T-cell (primary cell): ENCODE data around the gene MAGEA9. TPM values are rescaled to one million over a fixed set of nuclear protein-coding genes. Genes with fewer than 3 reads are reported as not detected.
A peak's percentile ranks its signal among the peaks of the same experiment; 100 is the strongest.

ENCODE experiments used
- ATAC-seq, 4 experiments: fragments of 200-7000 bp in 3 of 4; fragments of 150-1000 bp in 1 of 4; cut with Tn5 transposase; replicated peaks in 1 of 4; 1 replicate in 3 of 4; 2 replicates in 1 of 4; pipeline ENCODE4 v1.10.0; 2021; ENCODE audit warnings: moderate library complexity in 3 of 4, mild to moderate bottlenecking in 2 of 4, moderate number of reproducible peaks in 1 of 4
- CTCF ChIA-PET, 2 donors: fragments of 300-600 bp; sonication (Branson Sonifier 250); formaldehyde crosslinking; loops; one replicate each; lab custom pipeline; 2022; ENCODE audit warnings: antibody characterized with exemption in 2 of 2; lab: Charles Lee
- POLR2A ChIA-PET, 2 donors: fragments of 300-600 bp; sonication (Branson Sonifier 250); formaldehyde crosslinking; loops; one replicate each; lab custom pipeline; 2022; ENCODE audit warnings: antibody characterized with exemption in 2 of 2; lab: Charles Lee
- DNase-seq, 35 experiments: peaks; one replicate each; pipeline versions ENCODE4 v3.0.0 to v3.0.0-alpha.2; 2013 to 2023
- H3K27ac ChIP-seq: one replicate; pipeline ENCODE4 v1.5.1; 2013; ENCODE audit warnings: low read length
- H3K27me3 ChIP-seq, 2 experiments: replicated peaks in 1 of 2; 1 replicate in 1 of 2; 2 replicates in 1 of 2; pipeline versions ENCODE4 v1.6.1 to v1.7.0; 2013; ENCODE audit warnings: low read length in 1 of 2, mixed read lengths in 1 of 2; ENCODE audit not compliant: control insufficient read depth in 2 of 2, insufficient read depth in 2 of 2; ENCODE audit errors: extremely low read depth in 1 of 2
- H3K36me3 ChIP-seq, 2 donors: 1 replicate in 1 of 2; 2 replicates in 1 of 2; pipeline versions ENCODE4 v1.6.1 to v1.7.0; 2013; ENCODE audit warnings: low read length in 1 of 2; ENCODE audit not compliant: control insufficient read depth in 2 of 2, insufficient read depth in 1 of 2; ENCODE audit errors: extremely low read depth in 1 of 2
- H3K4me1 ChIP-seq, 2 experiments: 1 replicate in 1 of 2; 2 replicates in 1 of 2; pipeline versions ENCODE4 v1.6.1 to v1.7.0; 2013; ENCODE audit warnings: low read length in 2 of 2, mixed read lengths in 1 of 2; ENCODE audit not compliant: insufficient read depth in 2 of 2, control insufficient read depth in 1 of 2; ENCODE audit errors: extremely low read depth in 1 of 2
- H3K4me3 ChIP-seq, 2 donors: 1 replicate in 1 of 2; 2 replicates in 1 of 2; pipeline versions ENCODE4 v1.5.1 to v1.7.0; 2013; ENCODE audit warnings: mild to moderate bottlenecking in 2 of 2, low read length in 1 of 2, moderate library complexity in 1 of 2; ENCODE audit not compliant: control insufficient read depth in 1 of 2; ENCODE audit errors: extremely low read depth in 1 of 2
- H3K9me3 ChIP-seq: 2 replicates; pipeline ENCODE4 v1.7.0; 2013
- H3K27ac Mint-ChIP-seq, 2 donors: one replicate each; pipeline ENCODE4 v1.8.0; 2020 to 2021; ENCODE audit warnings: mild to moderate bottlenecking in 2 of 2, mixed read lengths in 2 of 2
- H3K27me3 Mint-ChIP-seq, 2 donors: one replicate each; pipeline ENCODE4 v1.8.0; 2021 to 2022; ENCODE audit warnings: mixed read lengths in 2 of 2
- H3K36me3 Mint-ChIP-seq: one replicate; pipeline ENCODE4 v1.8.0; 2021; ENCODE audit warnings: mixed read lengths
- H3K4me1 Mint-ChIP-seq, 3 donors: one replicate each; pipeline ENCODE4 v1.8.0; 2020 to 2022; ENCODE audit warnings: mixed read lengths in 3 of 3, mild to moderate bottlenecking in 1 of 3
- H3K4me3 Mint-ChIP-seq, 3 donors: one replicate each; pipeline ENCODE4 v1.8.0; 2020 to 2022; ENCODE audit warnings: mild to moderate bottlenecking in 3 of 3, mixed read lengths in 3 of 3, moderate library complexity in 3 of 3
- H3K9me3 Mint-ChIP-seq, 3 donors: one replicate each; pipeline ENCODE4 v1.8.0; 2020 to 2022; ENCODE audit warnings: mixed read lengths in 3 of 3
- WGBS: methylation state at CpG from one replicate; pipeline ENCODE4 v1.1.5; 2013; ENCODE audit warnings: missing lambda C conversion rate; ENCODE audit not compliant: insufficient coverage; 5-methylcytosine and 5-hydroxymethylcytosine counted together
- total RNA-seq, 35 experiments: library from RNA in 6 of 35; stranded (reverse) in 6 of 35; fragments of 120-200 nt in 1 of 35; gene quantifications; one replicate each; pipeline versions ENCODE4 v1.2.1 to v1.2.4 and lab custom pipeline; 2013 to 2026

Gene MAGEA9
- total RNA-seq, 5 donors from 2014 or later (not counting 1 experiment from before 2014, with no cell fraction given): not detected

- Mint-ChIP-seq H3K27me3 (peaks cover 0 to 12% of the 10 kb centered on the region in 2 donors), H3K9me3 (no peaks in the 10 kb centered on the region), H3K4me3 (no peak overlapping the region), H3K27ac (no peak overlapping the region), H3K36me3 (no peaks in the 10 kb centered on the region), H3K4me1 (peaks cover 11 to 21% (median 11%) of the 10 kb centered on the region in 3 donors)
- POLR2A ChIA-PET: no interaction called here
- ATAC-seq (no peak), DNase-seq (no peak)
- Histone ChIP-seq H3K27me3 (no peaks in the 10 kb centered on the region), H3K27ac (no peak overlapping the region), H3K4me1 (peaks cover 0 to under 1% of the 10 kb centered on the region in 2 experiments), H3K9me3 (no peaks in the 10 kb centered on the region), H3K36me3 (no peaks in the 10 kb centered on the region), H3K4me3 (no peak overlapping the region)
- WGBS: 94% methylated on average over 5 of the region's 6 CpGs
- CTCF ChIA-PET: no interaction called here
Observed at GRCh38 chrX:149804102-149804501, 22.4 kb downstream of the MAGEA9 start.

GRCh38 chrX:149807747-149808458 lies 26.2 kb downstream of the MAGEA9 start:
- no CpG with 5 or more reads among the region's 12 CpGs for WGBS
- Mint-ChIP-seq H3K27me3 (peaks cover 0 to 9% of the 10 kb centered on the region in 2 donors), H3K36me3 (no peaks in the 10 kb centered on the region), H3K27ac (no peak overlapping the region), H3K9me3 (no peaks in the 10 kb centered on the region), H3K4me3 (no peak overlapping the region), H3K4me1 (no peaks in the 10 kb centered on the region)
- Histone ChIP-seq H3K36me3 (no peaks in the 10 kb centered on the region), H3K9me3 (no peaks in the 10 kb centered on the region), H3K27ac (no peak overlapping the region), H3K4me3 (no peak overlapping the region), H3K27me3 (no peaks in the 10 kb centered on the region), H3K4me1 (no peaks in the 10 kb centered on the region)
- ATAC-seq: no peak
- POLR2A ChIA-PET: no interaction called here
- no peak for DNase-seq
- CTCF ChIA-PET: no interaction called here

GRCh38 chrX:149818652-149819051 lies 36.9 kb downstream of the MAGEA9 start:
- POLR2A ChIA-PET: no interaction called here
- H3K4me3 Mint-ChIP-seq: no peak overlapping the region
- H3K36me3 Mint-ChIP-seq: no peaks in the 10 kb centered on the region
- ATAC-seq: no peak
- H3K9me3 Mint-ChIP-seq: no peaks in the 10 kb centered on the region
- H3K27ac Mint-ChIP-seq: no peak overlapping the region
- no peak for DNase-seq
- H3K36me3 ChIP-seq: no peaks in the 10 kb centered on the region
- no peaks in the 10 kb centered on the region for H3K27me3 ChIP-seq
- H3K27me3 Mint-ChIP-seq: peaks cover 3 to 25% of the 10 kb centered on the region in 2 donors
- no peak overlapping the region for H3K4me3 ChIP-seq
- H3K27ac ChIP-seq: no peak overlapping the region
- WGBS: no CpG with 5 or more reads among the region's 1 CpG
- no peaks in the 10 kb centered on the region for H3K4me1 Mint-ChIP-seq
- CTCF ChIA-PET: no interaction called here
- no peaks in the 10 kb centered on the region for H3K9me3 ChIP-seq
- H3K4me1 ChIP-seq: no peaks in the 10 kb centered on the region

- Histone ChIP-seq H3K36me3 (no peaks in the 10 kb centered on the region), H3K27me3 (no peaks in the 10 kb centered on the region), H3K27ac (no peak overlapping the region), H3K4me1 (no peaks in the 10 kb centered on the region), H3K4me3 (no peak overlapping the region), H3K9me3 (no peaks in the 10 kb centered on the region)
- ATAC-seq (no peak), DNase-seq (no peak)
- H3K4me1 Mint-ChIP-seq: no peaks in the 10 kb centered on the region
- no peaks in the 10 kb centered on the region for H3K36me3 Mint-ChIP-seq
- H3K27me3 Mint-ChIP-seq: peaks cover 4 to 23% of the 10 kb centered on the region in 2 donors
- no peak overlapping the region for H3K4me3 Mint-ChIP-seq
- H3K9me3 Mint-ChIP-seq: no peaks in the 10 kb centered on the region
- POLR2A ChIA-PET: interaction anchor here in 1 of 2 donors (0.7 kb wide), 1 partner anchor 1220 kb away, joined by 3 read pairs; no protein-coding TSS in a partner anchor
- CTCF ChIA-PET: no interaction called here
- no peak overlapping the region for H3K27ac Mint-ChIP-seq
- WGBS: 89% methylated on average over 1 of the region's 2 CpGs
Observed at GRCh38 chrX:149819371-149819770, 37.6 kb downstream of the MAGEA9 start.

GRCh38 chrX:149825424-149825823 lies 43.7 kb downstream of the MAGEA9 start:
- Mint-ChIP-seq H3K4me3 (no peak overlapping the region), H3K9me3 (no peaks in the 10 kb centered on the region), H3K27ac (no peak overlapping the region), H3K4me1 (peaks cover 15 to 29% (median 20%) of the 10 kb centered on the region in 3 donors), H3K27me3 (peaks cover 7 to 40% of the 10 kb centered on the region in 2 donors), H3K36me3 (no peaks in the 10 kb centered on the region)
- Histone ChIP-seq H3K27ac (no peak overlapping the region), H3K9me3 (no peaks in the 10 kb centered on the region), H3K4me3 (no peak overlapping the region), H3K27me3 (no peaks in the 10 kb centered on the region), H3K36me3 (no peaks in the 10 kb centered on the region), H3K4me1 (peaks cover 2 to 16% of the 10 kb centered on the region in 2 experiments)
- ATAC-seq (no peak), DNase-seq (peak in 28 of 35 experiments; percentile 9 to 55 (median 28))
- ChIA-PET POLR2A (no interaction called here), CTCF (interaction anchor here (0.5 to 0.6 kb wide), 2 partner anchors 1146 to 1177 kb away, joined by 5 to 9 read pairs; no protein-coding TSS in a partner anchor)
- WGBS: no CpG with 5 or more reads among the region's 3 CpGs

GRCh38 chrX:149827254-149827653 lies 45.5 kb downstream of the MAGEA9 start:
- H3K27ac Mint-ChIP-seq: no peak overlapping the region
- peaks cover 18 to 32% (median 25%) of the 10 kb centered on the region in 3 donors for H3K4me1 Mint-ChIP-seq
- H3K36me3 ChIP-seq: no peaks in the 10 kb centered on the region
- H3K9me3 Mint-ChIP-seq: no peaks in the 10 kb centered on the region
- H3K9me3 ChIP-seq: no peaks in the 10 kb centered on the region
- H3K27ac ChIP-seq: no peak overlapping the region
- ChIA-PET CTCF (no interaction called here), POLR2A (no interaction called here)
- DNase-seq (no peak), ATAC-seq (no peak)
- H3K4me1 ChIP-seq: peaks cover 2 to 17% of the 10 kb centered on the region in 2 experiments
- no CpG with 5 or more reads among the region's 1 CpG for WGBS
- no peaks in the 10 kb centered on the region for H3K27me3 ChIP-seq
- H3K27me3 Mint-ChIP-seq: peaks cover 7 to 28% of the 10 kb centered on the region in 2 donors
- H3K4me3 ChIP-seq: no peak overlapping the region
- no peaks in the 10 kb centered on the region for H3K36me3 Mint-ChIP-seq
- no peak overlapping the region for H3K4me3 Mint-ChIP-seq
